PC-9 (cell line): ENCODE measurements around the gene TMEM179. TPM values are rescaled to one million over a fixed set of nuclear protein-coding genes. Genes with fewer than 3 reads are reported as not detected.

Experiments
- BruUV-seq: library from RNA; stranded (reverse); fragments of 400-500 nt; replicated peaks from 2 replicates; lab custom pipeline; 2021; lab: Mats Ljungman, UMichigan
- CTCF ChIA-PET: fragments of 300-600 bp; sonication (Branson Sonifier 250); formaldehyde crosslinking; loops from one replicate; lab custom pipeline; 2022; ENCODE audit warnings: antibody characterized with exemption; lab: Charles Lee
- POLR2A ChIA-PET: fragments of 300-600 bp; sonication (Branson Sonifier 250); formaldehyde crosslinking; loops from one replicate; lab custom pipeline; 2022; ENCODE audit warnings: antibody characterized with exemption; ENCODE audit not compliant: unreplicated experiment; lab: Charles Lee
- DNase-seq, 2 experiments: peaks; one replicate each; pipeline versions ENCODE4 v3.0.0 to v3.0.0-alpha.2; 2015 to 2022; ENCODE audit warnings: mixed read lengths in 1 of 2
- H2AFZ ChIP-seq: fragments of 200-600 bp; sonication (generic); 2 replicates; pipeline ENCODE4 v1.8.1; 2017; ENCODE audit warnings: antibody characterized with exemption
- H3F3A ChIP-seq: fragments of 200-600 bp; sonication (generic); 2 replicates; pipeline ENCODE4 v1.8.1; 2017; ENCODE audit warnings: antibody characterized with exemption, mild to moderate bottlenecking, low read depth; ENCODE audit not compliant: insufficient read depth
- H3K27ac ChIP-seq: fragments of 200-600 bp; sonication (generic); 2 replicates; pipeline ENCODE4 v1.6.1; 2016; ENCODE audit warnings: mixed run types
- H3K27me3 ChIP-seq: fragments of 200-600 bp; sonication (generic); 2 replicates; pipeline ENCODE4 v1.6.1; 2016; ENCODE audit warnings: low read depth, mixed run types; ENCODE audit not compliant: insufficient read depth
- H3K36me3 ChIP-seq: fragments of 200-600 bp; sonication (generic); 2 replicates; pipeline ENCODE4 v1.6.1; 2016; ENCODE audit warnings: low read depth, mixed run types
- H3K4me1 ChIP-seq: fragments of 200-600 bp; sonication (generic); replicated peaks from 2 replicates; pipeline ENCODE4 v1.6.1; 2016; ENCODE audit warnings: mixed run types; ENCODE audit not compliant: insufficient read depth
- H3K4me2 ChIP-seq: fragments of 200-600 bp; sonication (generic); 2 replicates; pipeline ENCODE4 v1.6.1; 2017; ENCODE audit warnings: mixed run types
- H3K4me3 ChIP-seq: fragments of 200-600 bp; sonication (generic); 2 replicates; pipeline ENCODE4 v1.6.1; 2016; ENCODE audit warnings: mixed run types
- H3K79me2 ChIP-seq: fragments of 200-600 bp; sonication (generic); 2 replicates; pipeline ENCODE4 v1.6.1; 2017; ENCODE audit warnings: low read depth, mixed run types
- H3K9me2 ChIP-seq: fragments of 200-600 bp; sonication (generic); 2 replicates; pipeline ENCODE4 v1.8.1; 2017; ENCODE audit warnings: mild to moderate bottlenecking; ENCODE audit not compliant: insufficient read depth
- H3K9me3 ChIP-seq: fragments of 200-600 bp; sonication (generic); 2 replicates; pipeline ENCODE4 v1.8.1; 2016; ENCODE audit warnings: low read depth; ENCODE audit not compliant: insufficient read depth
- H4K20me1 ChIP-seq: fragments of 200-600 bp; sonication (generic); 2 replicates; pipeline ENCODE4 v1.8.1; 2017; ENCODE audit not compliant: insufficient read depth
- EZH2 ChIP-seq: fragments of 200-600 bp; sonication (generic); IDR thresholded peaks from 2 replicates; pipeline ENCODE4 v1.8.0; 2017; ENCODE audit warnings: antibody characterized with exemption, low read depth
- intact Hi-C: fragments of 100-400 bp; cut with micrococcal nuclease; formaldehyde crosslinking; loops from one replicate; pipeline ENCODE4 v1.10.0; 2022; ENCODE audit not compliant: unreplicated experiment
- total RNA-seq: library from RNA; stranded (reverse); gene quantifications from 2 replicates; pipeline ENCODE4 v1.2.3, GENCODE V29; 2021
- TF ChIP-seq, protein P1 (sequence below): fragments of 200-600 bp; sonication (generic); conservative IDR thresholded peaks from 2 replicates; pipeline ENCODE4 v1.6.1; 2017; ENCODE audit warnings: mixed run types, antibody characterized with exemption, mild to moderate bottlenecking, moderate library complexity

The TMEM179 gene
- total RNA-seq, 1 experiment from 2014 or later: not detected

- Histone ChIP-seq H3F3A (no peaks in the 10 kb centered on the region), H3K79me2 (no peaks in the 10 kb centered on the region), H2AFZ (no peak overlapping the region), H3K27ac (no peak overlapping the region), H3K4me3 (no peak overlapping the region), H4K20me1 (no peaks in the 10 kb centered on the region), H3K4me1 (no peaks in the 10 kb centered on the region), H3K36me3 (no peaks in the 10 kb centered on the region), H3K27me3 (peaks cover 89% of the 10 kb centered on the region), H3K4me2 (no peak overlapping the region), H3K9me2 (no peaks in the 10 kb centered on the region), H3K9me3 (no peaks in the 10 kb centered on the region)
- POLR2A ChIA-PET: no interaction called here
- TF ChIP-seq, protein P1, sequence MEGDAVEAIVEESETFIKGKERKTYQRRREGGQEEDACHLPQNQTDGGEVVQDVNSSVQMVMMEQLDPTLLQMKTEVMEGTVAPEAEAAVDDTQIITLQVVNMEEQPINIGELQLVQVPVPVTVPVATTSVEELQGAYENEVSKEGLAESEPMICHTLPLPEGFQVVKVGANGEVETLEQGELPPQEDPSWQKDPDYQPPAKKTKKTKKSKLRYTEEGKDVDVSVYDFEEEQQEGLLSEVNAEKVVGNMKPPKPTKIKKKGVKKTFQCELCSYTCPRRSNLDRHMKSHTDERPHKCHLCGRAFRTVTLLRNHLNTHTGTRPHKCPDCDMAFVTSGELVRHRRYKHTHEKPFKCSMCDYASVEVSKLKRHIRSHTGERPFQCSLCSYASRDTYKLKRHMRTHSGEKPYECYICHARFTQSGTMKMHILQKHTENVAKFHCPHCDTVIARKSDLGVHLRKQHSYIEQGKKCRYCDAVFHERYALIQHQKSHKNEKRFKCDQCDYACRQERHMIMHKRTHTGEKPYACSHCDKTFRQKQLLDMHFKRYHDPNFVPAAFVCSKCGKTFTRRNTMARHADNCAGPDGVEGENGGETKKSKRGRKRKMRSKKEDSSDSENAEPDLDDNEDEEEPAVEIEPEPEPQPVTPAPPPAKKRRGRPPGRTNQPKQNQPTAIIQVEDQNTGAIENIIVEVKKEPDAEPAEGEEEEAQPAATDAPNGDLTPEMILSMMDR: no peak
- TF ChIP-seq EZH2: no peak
- intact Hi-C loops: no loop called here
- CTCF ChIA-PET: no interaction called here
- BruUV-seq: no TSS peak
- no peak for DNase-seq
These were observed 33.3 kb downstream of the TMEM179 start for GRCh38 chr14:104571246-104571645.

DNA sequence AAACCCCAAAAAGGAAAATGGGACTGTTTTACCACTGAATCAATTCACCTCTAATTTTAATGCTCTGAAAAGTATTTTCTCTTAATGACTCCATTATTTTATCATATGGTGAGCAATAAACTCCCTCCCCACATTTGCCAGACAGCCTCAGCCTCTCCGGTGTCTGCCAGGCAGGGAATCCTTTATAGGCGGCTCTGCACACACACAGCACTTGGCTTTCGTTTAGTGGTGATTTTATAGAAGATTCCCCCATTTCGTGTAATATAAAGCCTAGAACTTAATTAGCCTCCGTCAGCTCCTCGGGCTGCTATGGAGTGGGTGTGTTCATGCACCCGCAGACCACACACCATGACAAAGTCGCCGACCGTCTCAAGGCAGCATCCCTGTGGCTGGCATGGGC is 35.1 kb downstream of the TMEM179 start:
- H2AFZ ChIP-seq: no peak overlapping the region
- TF ChIP-seq EZH2: no peak
- TF ChIP-seq, protein P1: no peak
- CTCF ChIA-PET: no interaction called here
- no peaks in the 10 kb centered on the region for H3K36me3 ChIP-seq
- H3K4me3 ChIP-seq: no peak overlapping the region
- peaks cover 89% of the 10 kb centered on the region for H3K27me3 ChIP-seq
- intact Hi-C loops: no loop called here
- no peaks in the 10 kb centered on the region for H3K4me1 ChIP-seq
- H3K79me2 ChIP-seq: no peaks in the 10 kb centered on the region
- no peak overlapping the region for H3K4me2 ChIP-seq
- POLR2A ChIA-PET: no interaction called here
- H3K9me2 ChIP-seq: no peaks in the 10 kb centered on the region
- no peaks in the 10 kb centered on the region for H4K20me1 ChIP-seq
- DNase-seq: no peak
- H3K9me3 ChIP-seq: no peaks in the 10 kb centered on the region
- BruUV-seq: no TSS peak
- no peaks in the 10 kb centered on the region for H3F3A ChIP-seq
- H3K27ac ChIP-seq: no peak overlapping the region

GRCh38 chr14:104568620-104569019 is 36.0 kb downstream of the TMEM179 start:
- no peak overlapping the region for H2AFZ ChIP-seq
- no peak overlapping the region for H3K27ac ChIP-seq
- no peaks in the 10 kb centered on the region for H3K9me2 ChIP-seq
- no peaks in the 10 kb centered on the region for H3K9me3 ChIP-seq
- DNase-seq: no peak
- intact Hi-C loops: no loop called here
- no peaks in the 10 kb centered on the region for H3K4me1 ChIP-seq
- BruUV-seq: no TSS peak
- no peaks in the 10 kb centered on the region for H4K20me1 ChIP-seq
- H3K27me3 ChIP-seq: peaks cover 86% of the 10 kb centered on the region
- no peaks in the 10 kb centered on the region for H3F3A ChIP-seq
- no peak for TF ChIP-seq EZH2
- no peak overlapping the region for H3K4me3 ChIP-seq
- no peaks in the 10 kb centered on the region for H3K36me3 ChIP-seq
- ChIA-PET POLR2A (no interaction called here), CTCF (no interaction called here)
- H3K4me2 ChIP-seq: no peak overlapping the region
- no peaks in the 10 kb centered on the region for H3K79me2 ChIP-seq

GRCh38 chr14:104567957-104568225 is 36.7 kb downstream of the TMEM179 start:
- intact Hi-C loops: no loop called here

More at GRCh38 chr14:104567957-104568225, 36.7 kb downstream of the TMEM179 start:
- TF ChIP-seq, protein P1: no peak
- TF ChIP-seq EZH2: no peak
- Histone ChIP-seq H3K79me2 (no peaks in the 10 kb centered on the region), H3K9me2 (no peaks in the 10 kb centered on the region), H3K27ac (no peak overlapping the region), H3K9me3 (no peaks in the 10 kb centered on the region), H3K4me2 (no peak overlapping the region), H3K36me3 (no peaks in the 10 kb centered on the region), H3K4me1 (no peaks in the 10 kb centered on the region), H2AFZ (no peak overlapping the region), H3K4me3 (no peak overlapping the region), H4K20me1 (no peaks in the 10 kb centered on the region), H3F3A (no peaks in the 10 kb centered on the region), H3K27me3 (peaks cover 85% of the 10 kb centered on the region)
- CTCF ChIA-PET: no interaction called here
- DNase-seq: no peak
- no TSS peak for BruUV-seq
- POLR2A ChIA-PET: no interaction called here
